Activated T-helper 17 cell treated with anti-CD3 and anti-CD28 coated beads, Interleukin-2, amount 50 U/mL, for 72 hours (primary cell): ENCODE data around the gene PPP3R1. TPM values are rescaled to one million over a fixed set of nuclear protein-coding genes. Genes with fewer than 3 reads are reported as not detected.

Experiments
- ATAC-seq: fragments of 150-1000 bp; cut with Tn5 transposase; replicated peaks from 2 replicates; pipeline ENCODE4 v1.10.0; 2021; ENCODE audit warnings: mild to moderate bottlenecking, moderate library complexity
- H3K27ac Mint-ChIP-seq: one replicate; pipeline ENCODE4 v1.8.0; 2022; ENCODE audit warnings: mixed read lengths
- H3K27me3 Mint-ChIP-seq: one replicate; pipeline ENCODE4 v1.8.0; 2022; ENCODE audit warnings: mixed read lengths
- H3K36me3 Mint-ChIP-seq: one replicate; pipeline ENCODE4 v1.8.0; 2022; ENCODE audit warnings: low read depth, mild to moderate bottlenecking, mixed read lengths
- H3K4me1 Mint-ChIP-seq: one replicate; pipeline ENCODE4 v1.8.0; 2022; ENCODE audit warnings: mixed read lengths
- H3K4me3 Mint-ChIP-seq: one replicate; pipeline ENCODE4 v1.8.0; 2022; ENCODE audit warnings: mild to moderate bottlenecking, mixed read lengths
- H3K9me3 Mint-ChIP-seq: one replicate; pipeline ENCODE4 v1.8.0; 2022; ENCODE audit warnings: mixed read lengths
- total RNA-seq, 2 donors: library from RNA; stranded (reverse); gene quantifications; one replicate each; pipeline ENCODE4 v1.2.3, GENCODE V29; 2022

PPP3R1 gene
- total RNA-seq, 2 donors from 2014 or later, result 54.1 to 70.0 TPM

DNA sequence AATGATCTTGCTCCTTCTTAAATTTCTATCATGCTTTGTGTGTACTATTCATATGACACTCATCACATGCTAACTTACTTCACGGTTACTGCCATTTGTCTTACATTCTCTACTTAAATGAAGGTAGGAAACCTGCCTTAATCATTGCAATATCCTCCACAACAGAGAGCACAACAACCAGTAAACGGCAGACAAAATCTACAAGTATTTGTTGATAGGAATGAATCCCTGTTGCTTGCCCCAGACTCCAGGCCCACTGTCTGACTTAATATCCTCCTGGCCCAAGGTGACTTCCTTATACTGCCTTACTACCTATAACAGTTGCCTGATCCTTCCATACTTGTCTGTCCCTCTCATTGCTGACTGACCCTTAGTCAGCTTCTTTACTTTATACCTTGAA, 3.5 kb downstream of the PPP3R1 start:
- H3K4me1 Mint-ChIP-seq, result peaks cover 5% of the 10 kb centered on the region
- H3K27ac Mint-ChIP-seq, result no peak overlapping the region
- H3K27me3 Mint-ChIP-seq, result no peaks in the 10 kb centered on the region
- ATAC-seq, result no peak
- peaks cover 29% of the 10 kb centered on the region for H3K36me3 Mint-ChIP-seq
- no peak overlapping the region for H3K4me3 Mint-ChIP-seq
- H3K9me3 Mint-ChIP-seq, result no peaks in the 10 kb centered on the region

DNA sequence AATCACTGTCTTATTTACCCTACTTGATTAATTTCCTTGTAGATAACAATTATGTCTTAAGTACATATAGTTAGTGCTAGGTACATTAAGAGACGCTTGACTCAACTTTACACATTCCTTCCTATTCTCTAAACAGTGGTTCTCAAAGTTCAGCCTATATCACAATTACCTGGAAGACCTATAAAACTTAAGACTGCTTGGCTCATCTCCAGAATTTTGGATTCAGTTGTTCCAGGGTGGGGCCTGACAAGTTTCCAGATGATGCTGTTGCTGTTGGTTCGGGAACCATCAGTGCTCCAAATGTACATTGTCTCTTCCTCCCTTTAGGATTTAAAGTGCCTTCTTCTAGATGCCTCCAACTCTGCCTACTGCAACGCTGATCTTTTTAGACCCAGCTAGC, 4.0 kb downstream of the PPP3R1 start:
- Mint-ChIP-seq H3K9me3 (no peaks in the 10 kb centered on the region), H3K27me3 (no peaks in the 10 kb centered on the region), H3K36me3 (peaks cover 28% of the 10 kb centered on the region), H3K4me3 (no peak overlapping the region), H3K4me1 (peaks cover 5% of the 10 kb centered on the region), H3K27ac (no peak overlapping the region)
- no peak for ATAC-seq

DNA sequence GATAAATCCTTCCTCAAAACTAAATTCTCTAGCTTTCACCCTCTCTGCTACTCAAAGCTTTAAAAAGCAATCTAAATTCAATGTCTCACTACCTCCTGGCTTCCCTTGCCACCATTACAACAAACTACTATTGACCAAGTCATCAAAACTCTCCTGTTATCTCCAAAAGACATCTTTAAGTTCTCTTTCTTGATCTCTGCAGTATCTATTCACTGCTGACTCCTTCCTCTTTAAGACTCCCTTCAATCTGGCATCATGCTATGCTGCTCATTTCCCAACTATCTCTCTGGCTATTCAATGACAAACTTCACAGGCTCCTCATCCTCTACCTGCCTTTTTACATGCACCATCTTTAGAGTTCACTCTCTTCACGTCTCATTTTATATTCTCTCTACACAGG, 5.9 kb downstream of the PPP3R1 start:
- H3K4me1 Mint-ChIP-seq, result peaks cover 5% of the 10 kb centered on the region
- H3K4me3 Mint-ChIP-seq, result no peak overlapping the region
- H3K9me3 Mint-ChIP-seq, result no peaks in the 10 kb centered on the region
- H3K36me3 Mint-ChIP-seq, result peaks cover 26% of the 10 kb centered on the region
- no peak for ATAC-seq
- no peak overlapping the region for H3K27ac Mint-ChIP-seq
- H3K27me3 Mint-ChIP-seq, result no peaks in the 10 kb centered on the region

DNA sequence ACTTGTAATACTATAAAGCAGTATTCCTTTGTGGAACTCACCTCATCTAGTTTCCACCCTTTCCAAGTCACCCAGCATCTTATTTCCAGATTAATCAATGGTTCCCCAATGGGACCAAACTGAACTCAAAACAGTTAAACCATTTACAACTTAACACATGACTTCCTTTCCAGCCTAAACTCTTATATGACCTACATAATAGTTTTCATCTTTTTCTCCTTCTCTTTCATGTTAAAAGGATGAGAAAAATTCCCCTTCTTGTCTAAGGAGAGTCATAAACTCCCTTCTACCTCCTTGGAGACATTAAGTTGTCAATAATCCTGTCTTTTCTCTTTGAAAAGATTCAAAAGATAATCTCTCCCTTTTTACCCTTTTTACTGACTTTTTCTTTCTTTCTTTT, 6.7 kb downstream of the PPP3R1 start:
- Mint-ChIP-seq H3K9me3 (no peaks in the 10 kb centered on the region), H3K27ac (no peak overlapping the region), H3K4me3 (no peak overlapping the region), H3K4me1 (peaks cover 8% of the 10 kb centered on the region), H3K27me3 (no peaks in the 10 kb centered on the region), H3K36me3 (peaks cover 25% of the 10 kb centered on the region)
- no peak for ATAC-seq

DNA sequence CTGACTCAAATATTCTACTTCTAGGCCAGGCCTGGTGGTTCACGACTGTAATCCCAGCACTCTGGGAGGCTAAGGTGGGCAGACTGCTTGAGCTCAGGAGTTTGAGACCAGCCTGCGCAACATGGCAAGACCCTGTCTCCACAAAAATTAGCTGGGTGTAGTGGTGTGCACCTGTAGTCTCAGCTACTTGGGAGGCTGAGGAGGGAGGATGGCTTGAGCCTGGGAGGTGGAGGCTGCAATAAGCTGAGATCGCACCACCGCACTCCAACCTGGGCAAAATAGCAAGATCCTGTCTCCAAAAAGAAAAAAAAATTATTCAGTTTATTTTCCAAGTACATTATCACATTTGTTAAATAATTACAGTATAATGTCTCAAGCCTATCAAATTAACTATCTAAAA, 7.3 kb downstream of the PPP3R1 start:
- no peak overlapping the region for H3K27ac Mint-ChIP-seq
- H3K27me3 Mint-ChIP-seq, result no peaks in the 10 kb centered on the region
- peaks cover 22% of the 10 kb centered on the region for H3K36me3 Mint-ChIP-seq
- H3K4me3 Mint-ChIP-seq, result no peak overlapping the region
- ATAC-seq, result no peak
- no peaks in the 10 kb centered on the region for H3K9me3 Mint-ChIP-seq
- H3K4me1 Mint-ChIP-seq, result peaks cover 11% of the 10 kb centered on the region

DNA sequence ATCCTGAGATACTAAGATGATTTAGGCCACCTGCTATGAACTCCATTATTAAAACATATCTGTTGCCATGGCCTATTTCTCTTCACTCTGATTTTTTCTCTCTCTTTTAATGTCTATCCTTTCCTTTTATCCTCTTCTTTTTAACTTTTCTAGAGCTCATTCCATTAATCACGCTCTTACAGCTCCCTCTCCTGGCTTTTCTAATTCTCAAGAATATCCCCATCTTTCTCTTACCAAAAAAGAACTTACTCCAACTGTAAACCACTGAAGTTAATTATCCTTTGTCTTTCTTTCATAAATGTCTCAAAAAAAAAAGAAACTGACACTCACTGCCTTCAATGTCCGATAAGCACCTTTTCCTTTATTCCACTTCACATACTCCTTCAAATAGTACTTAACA, 7.9 kb downstream of the PPP3R1 start:
- Mint-ChIP-seq H3K9me3 (no peaks in the 10 kb centered on the region), H3K27me3 (no peaks in the 10 kb centered on the region), H3K36me3 (peaks cover 19% of the 10 kb centered on the region), H3K4me1 (peaks cover 12% of the 10 kb centered on the region), H3K4me3 (no peak overlapping the region), H3K27ac (no peak overlapping the region)
- no peak for ATAC-seq

DNA sequence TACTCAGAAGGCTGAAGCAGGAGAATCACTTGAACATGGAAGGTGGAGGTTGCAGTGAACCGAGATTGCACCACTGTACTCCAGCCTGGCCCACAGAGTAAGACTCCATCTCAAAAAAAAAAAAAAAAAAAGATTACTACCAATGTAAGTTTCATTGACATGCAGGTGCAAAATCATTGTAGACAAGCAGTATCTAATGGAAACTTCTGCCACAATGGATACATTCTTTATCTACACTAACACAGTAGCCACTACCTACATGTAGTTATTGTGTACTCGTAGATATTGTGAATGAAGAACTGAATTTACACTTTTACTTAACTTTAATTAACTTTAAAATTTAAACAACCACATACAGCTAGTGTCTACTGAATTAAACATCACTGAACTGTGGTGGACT, 10.6 kb downstream of the PPP3R1 start:
- Mint-ChIP-seq H3K27me3 (no peaks in the 10 kb centered on the region), H3K4me1 (peaks cover 32% of the 10 kb centered on the region), H3K36me3 (peaks cover 33% of the 10 kb centered on the region), H3K4me3 (no peak overlapping the region), H3K9me3 (no peaks in the 10 kb centered on the region), H3K27ac (no peak overlapping the region)
- ATAC-seq, result no peak

DNA sequence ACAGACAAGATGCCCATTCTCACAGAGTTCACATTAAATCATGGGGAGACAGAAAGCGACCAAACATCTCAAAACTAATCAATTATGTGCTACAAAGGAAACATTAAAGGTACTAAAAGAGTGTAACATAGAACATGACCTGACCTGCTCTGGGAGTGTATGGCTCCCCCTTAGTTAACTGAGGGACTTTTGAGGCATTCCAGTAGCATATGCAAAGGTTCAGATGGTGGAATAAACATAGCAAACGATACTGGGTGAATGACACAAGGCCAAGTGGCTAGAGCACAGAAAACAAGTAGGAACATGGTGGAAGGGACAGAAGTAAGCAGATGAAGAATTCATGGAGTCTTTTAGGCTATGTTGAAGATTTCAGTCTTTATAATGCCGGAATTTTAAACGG, 11.9 kb downstream of the PPP3R1 start:
- no peaks in the 10 kb centered on the region for H3K9me3 Mint-ChIP-seq
- H3K4me3 Mint-ChIP-seq, result peak overlapping the region; percentile 70
- H3K27ac Mint-ChIP-seq, result no peak overlapping the region
- no peak for ATAC-seq
- no peaks in the 10 kb centered on the region for H3K27me3 Mint-ChIP-seq
- peaks cover 42% of the 10 kb centered on the region for H3K4me1 Mint-ChIP-seq
- H3K36me3 Mint-ChIP-seq, result peaks cover 33% of the 10 kb centered on the region

DNA sequence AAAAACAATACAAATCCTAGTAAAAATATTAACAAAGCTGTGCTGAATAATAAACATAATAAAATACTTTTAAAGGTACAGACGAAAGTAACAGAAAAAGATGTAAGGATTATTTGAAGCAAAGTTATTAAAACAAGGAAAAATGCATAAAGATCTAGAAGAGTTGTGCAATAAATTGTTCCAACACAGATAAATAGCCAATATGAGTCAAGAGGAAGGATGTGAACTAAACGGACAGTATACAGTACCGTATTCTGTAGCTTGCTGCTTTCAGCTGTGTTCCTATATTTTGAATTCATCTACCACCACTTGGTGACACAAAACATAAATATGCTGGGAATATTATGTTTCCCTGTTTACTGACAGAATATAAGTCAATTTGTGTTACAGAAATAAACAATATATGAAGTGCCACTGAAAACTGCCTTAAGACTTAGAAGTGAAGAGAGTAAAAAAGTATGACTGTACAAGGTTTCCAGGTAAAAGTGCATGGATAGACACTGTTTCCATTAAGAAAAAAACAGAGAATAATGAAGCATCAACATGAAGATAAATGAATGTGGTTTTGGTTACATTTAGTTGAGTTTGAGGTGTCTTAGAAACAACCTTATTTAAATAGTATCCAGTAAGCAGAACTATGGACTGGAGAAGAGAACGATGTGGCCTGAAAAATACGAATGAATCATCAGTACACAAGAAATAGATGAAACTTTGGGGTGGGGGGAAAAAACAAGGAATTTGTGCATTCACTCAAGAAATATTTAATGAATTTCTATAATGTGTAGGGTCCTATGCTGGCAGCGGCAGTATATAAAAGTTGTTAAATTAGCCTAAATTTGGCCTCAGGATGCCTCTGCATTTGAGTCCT, 13.1 kb downstream of the PPP3R1 start:
- Mint-ChIP-seq H3K4me3 (peak overlapping the region; percentile 70), H3K9me3 (no peaks in the 10 kb centered on the region), H3K36me3 (peaks cover 33% of the 10 kb centered on the region), H3K27ac (peak overlapping the region; percentile 72), H3K4me1 (peaks cover 51% of the 10 kb centered on the region), H3K27me3 (no peaks in the 10 kb centered on the region)
- ATAC-seq, result peak; percentile 67

DNA sequence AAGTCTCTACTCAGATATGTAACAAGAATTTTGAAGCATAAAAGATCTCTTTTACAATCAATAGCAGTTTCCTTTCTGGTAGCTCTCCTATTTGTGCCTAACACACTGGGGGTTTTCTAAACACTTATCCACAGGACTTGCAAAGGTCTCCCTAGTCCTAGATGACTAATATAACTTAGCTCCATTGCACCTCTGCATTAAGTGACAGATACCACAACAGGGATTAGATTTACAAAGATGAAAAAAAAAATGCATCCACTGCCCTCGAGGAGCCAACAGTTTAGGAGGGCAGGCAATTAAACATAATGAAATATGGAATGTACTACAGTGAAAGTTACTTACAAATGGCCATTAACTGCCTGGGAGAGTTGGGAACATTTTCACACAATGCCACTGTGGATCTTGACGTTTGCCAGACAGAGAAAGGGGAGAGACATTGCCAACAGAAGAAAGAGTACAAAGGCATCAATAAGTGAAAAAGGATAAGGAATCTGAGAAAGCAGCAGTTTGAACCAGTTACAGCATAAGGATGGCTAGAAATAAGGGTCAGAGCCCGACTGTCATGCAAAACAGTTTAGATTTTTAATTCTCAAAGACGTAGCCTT, 14.3 kb downstream of the PPP3R1 start:
- ATAC-seq, result peak; percentile 56
- Mint-ChIP-seq H3K9me3 (no peaks in the 10 kb centered on the region), H3K4me3 (peak overlapping the region; percentile 70), H3K36me3 (peaks cover 37% of the 10 kb centered on the region), H3K27me3 (no peaks in the 10 kb centered on the region), H3K27ac (peak overlapping the region; percentile 36), H3K4me1 (peaks cover 52% of the 10 kb centered on the region)

DNA sequence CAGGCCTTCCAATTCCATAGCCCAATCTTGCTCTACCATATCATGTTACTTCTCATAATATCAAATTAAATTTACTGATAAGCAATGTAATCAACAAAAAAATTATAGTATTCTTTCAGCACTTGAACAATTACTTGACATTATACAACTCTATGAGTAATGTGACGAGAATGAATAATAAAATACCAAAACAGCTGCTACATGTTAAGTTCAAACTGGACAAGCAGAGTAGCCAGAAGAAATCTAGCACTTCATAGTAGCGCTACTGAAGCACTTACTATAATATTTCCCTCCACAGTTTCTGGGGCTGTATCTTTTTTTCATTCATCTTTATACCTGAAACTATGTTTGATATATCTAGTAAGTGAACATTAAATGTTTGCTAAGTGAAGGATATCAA, 14.9 kb downstream of the PPP3R1 start:
- no peak for ATAC-seq
- Mint-ChIP-seq H3K4me3 (no peak overlapping the region), H3K4me1 (peaks cover 55% of the 10 kb centered on the region), H3K9me3 (no peaks in the 10 kb centered on the region), H3K27me3 (no peaks in the 10 kb centered on the region), H3K27ac (no peak overlapping the region), H3K36me3 (peaks cover 41% of the 10 kb centered on the region)

DNA sequence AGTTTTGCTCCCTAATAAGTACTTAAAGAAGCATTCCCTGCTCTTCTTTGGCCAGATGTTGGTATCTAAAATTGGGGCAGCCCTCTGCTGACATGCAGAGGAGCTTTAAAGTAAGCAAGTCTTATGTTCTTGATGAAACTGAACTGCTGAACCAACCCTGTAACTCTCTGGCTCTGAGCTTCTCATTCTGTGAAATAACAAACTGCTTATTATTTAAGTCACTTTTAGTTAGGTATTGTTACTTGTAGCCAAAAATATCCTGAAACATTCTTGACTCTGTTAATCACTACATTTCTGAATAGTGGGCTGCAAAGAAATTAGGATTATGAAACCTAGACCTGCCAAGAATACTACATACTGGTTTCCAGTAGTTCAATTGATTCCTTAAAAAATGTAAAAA, 15.5 kb downstream of the PPP3R1 start:
- ATAC-seq, result no peak
- no peak overlapping the region for H3K27ac Mint-ChIP-seq
- peaks cover 55% of the 10 kb centered on the region for H3K4me1 Mint-ChIP-seq
- H3K27me3 Mint-ChIP-seq, result no peaks in the 10 kb centered on the region
- peaks cover 36% of the 10 kb centered on the region for H3K36me3 Mint-ChIP-seq
- H3K4me3 Mint-ChIP-seq, result peak overlapping the region; percentile 62
- no peaks in the 10 kb centered on the region for H3K9me3 Mint-ChIP-seq

DNA sequence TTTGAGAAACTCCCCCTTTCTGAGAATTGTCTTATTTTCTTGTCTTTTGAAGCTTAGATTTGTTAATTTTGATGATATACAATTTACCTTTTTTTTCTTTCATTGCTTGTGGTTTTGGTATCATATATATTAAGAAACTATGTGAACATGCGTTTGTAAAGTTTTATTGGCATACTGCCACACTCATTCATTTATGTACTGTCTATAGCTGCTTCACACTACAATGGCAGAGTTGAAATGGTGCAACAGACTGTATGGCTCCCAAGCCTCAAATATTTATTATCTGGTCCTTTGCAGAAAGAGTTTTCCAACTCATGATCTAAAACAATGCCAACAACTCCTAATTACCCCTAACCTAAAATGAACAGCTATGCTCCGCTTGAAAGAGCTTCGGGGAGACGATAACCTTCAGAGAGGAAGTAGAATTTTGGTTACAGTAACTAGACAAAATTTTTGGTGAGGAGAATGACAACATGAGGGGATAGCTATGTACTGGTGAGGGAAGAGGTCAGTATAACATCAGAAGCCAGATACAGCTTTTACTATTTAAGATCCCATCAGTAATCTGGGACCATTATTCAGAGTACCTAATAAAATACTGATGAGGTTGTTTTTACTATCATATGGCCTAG, 16.1 kb downstream of the PPP3R1 start:
- Mint-ChIP-seq H3K9me3 (no peaks in the 10 kb centered on the region), H3K27me3 (no peaks in the 10 kb centered on the region), H3K4me3 (peak overlapping the region; percentile 62), H3K4me1 (peaks cover 58% of the 10 kb centered on the region), H3K27ac (peak overlapping the region; percentile 31), H3K36me3 (peaks cover 32% of the 10 kb centered on the region)
- no peak for ATAC-seq

DNA sequence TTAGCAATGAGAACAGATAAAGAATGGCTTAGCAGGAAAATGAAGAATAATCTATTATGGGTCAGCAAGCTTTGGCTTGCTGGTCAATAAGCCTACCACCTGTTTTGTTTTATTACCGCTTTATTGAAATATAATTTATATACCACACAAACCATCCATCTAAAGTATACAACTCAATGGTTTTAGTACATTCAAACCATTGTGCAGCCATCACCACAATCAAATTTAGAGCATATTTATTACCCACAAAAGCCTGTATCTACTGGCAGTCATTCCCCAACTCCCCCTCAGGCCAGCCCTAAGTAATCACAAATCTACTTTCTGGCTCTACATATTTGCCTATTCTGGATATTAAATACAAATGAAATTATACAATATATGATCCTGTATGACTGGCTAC, 17.2 kb downstream of the PPP3R1 start:
- no peak overlapping the region for H3K4me3 Mint-ChIP-seq
- ATAC-seq, result no peak
- H3K4me1 Mint-ChIP-seq, result peaks cover 59% of the 10 kb centered on the region
- no peaks in the 10 kb centered on the region for H3K9me3 Mint-ChIP-seq
- peaks cover 37% of the 10 kb centered on the region for H3K36me3 Mint-ChIP-seq
- no peak overlapping the region for H3K27ac Mint-ChIP-seq
- H3K27me3 Mint-ChIP-seq, result no peaks in the 10 kb centered on the region

DNA sequence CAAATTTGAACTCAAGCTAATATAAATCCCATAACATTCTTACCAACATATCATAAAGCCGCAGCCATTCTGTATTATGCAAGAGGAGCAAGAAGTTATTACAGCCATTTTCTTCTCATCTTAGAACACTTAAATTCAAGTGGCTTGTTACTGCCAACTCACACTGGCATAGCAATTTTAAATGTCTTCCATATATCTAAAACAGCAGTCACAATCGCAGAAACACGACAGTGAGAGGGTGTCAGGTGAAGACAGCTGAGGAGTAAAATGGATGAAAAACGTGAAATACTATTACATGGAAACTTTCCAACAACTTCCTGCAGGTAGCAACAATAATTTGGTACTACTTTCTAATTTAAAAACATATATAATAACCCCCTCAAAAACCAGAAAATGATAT, 17.9 kb downstream of the PPP3R1 start:
- Mint-ChIP-seq H3K4me3 (no peak overlapping the region), H3K27me3 (no peaks in the 10 kb centered on the region), H3K9me3 (no peaks in the 10 kb centered on the region), H3K27ac (no peak overlapping the region), H3K4me1 (peaks cover 60% of the 10 kb centered on the region), H3K36me3 (peaks cover 35% of the 10 kb centered on the region)
- ATAC-seq, result no peak
